ENCODE data around the gene CLMN.

The CLMN gene

DNA sequence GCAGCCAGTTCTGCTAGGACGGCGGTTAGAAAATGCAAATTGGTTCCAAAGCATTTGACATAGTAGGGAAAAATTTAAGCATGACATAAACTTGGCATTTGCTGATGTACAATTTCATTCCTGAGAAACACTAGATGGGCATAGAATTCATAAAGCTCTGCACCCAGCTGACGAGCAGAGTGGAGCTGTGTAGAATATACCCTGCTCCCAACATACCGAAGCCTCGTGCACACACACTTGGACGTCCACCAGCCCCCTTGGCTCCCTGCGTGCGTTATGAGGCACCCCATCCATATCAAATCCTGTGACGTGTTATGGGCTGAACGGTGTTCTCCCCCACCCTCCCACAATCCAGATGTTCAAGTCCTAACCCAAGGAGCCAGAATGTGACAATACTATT is 65.4 kb downstream of the CLMN start:
- in situ Hi-C loops (cut with HindIII; ENCODE audit: low pct_unique_long_range_greater_than_20kb, low sequenced_read_pairs), result no loop called here
- DNase-seq (ENCODE audit: low read depth in 1 of 2, low spot score in 1 of 2), result no peak
- no peak for TF ChIP-seq JUND (IDR thresholded peaks at IDR 0.05; ENCODE audit: low read depth)

DNA sequence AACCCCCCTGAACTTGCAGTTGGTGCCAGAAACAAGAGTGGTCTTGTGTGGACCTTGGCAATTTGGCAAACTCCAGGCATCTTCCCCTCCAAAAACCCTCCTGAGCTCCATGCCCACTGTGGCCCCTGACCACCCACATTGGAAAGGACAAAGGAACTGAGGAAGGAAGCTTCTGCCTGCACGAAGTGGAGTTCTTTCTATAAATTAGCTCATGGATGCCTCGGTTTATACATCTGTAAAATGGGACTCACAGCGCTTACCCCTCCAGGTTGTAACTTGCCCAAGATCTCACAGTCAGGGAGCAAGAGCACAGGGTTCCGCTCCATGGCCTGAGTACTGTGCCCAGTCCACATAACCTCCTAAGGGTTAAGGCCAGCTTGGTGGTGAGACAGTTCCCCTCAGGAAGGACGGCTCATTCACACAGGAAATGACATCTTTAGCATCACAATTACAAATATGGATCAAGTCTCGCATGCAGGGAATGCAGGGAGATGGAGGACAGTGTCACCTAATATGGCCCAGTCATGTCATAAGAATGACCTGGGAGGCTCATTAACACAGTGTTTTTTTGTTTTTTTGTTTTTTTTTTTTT is 66.6 kb downstream of the CLMN start:
- DNase-seq (ENCODE audit: low read depth in 1 of 2, low spot score in 1 of 2), result no peak
- in situ Hi-C loops (cut with HindIII; ENCODE audit: low pct_unique_long_range_greater_than_20kb, low sequenced_read_pairs), result no loop called here
- no peak for TF ChIP-seq JUND (IDR thresholded peaks at IDR 0.05; ENCODE audit: low read depth)

DNA sequence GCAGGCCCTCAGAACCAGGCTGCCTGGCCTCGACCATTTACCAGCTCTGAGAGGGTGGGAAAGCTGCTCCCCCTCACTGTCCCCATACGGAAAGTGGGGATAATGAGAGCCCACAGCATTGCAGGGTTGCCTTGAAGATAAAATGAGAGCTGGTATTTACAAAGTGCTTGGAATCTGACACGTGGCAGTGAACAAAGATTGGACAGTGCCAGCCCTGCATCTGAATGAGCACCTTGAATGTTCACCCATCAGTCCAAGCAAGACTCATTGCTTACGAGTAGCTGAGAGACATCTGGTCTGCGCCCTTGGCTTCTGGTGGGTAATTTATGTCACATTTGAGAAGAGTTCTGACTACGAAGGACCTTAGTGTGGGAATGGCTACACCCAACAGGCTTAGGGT is 67.5 kb downstream of the CLMN start:
- in situ Hi-C loops (cut with HindIII; ENCODE audit: low pct_unique_long_range_greater_than_20kb, low sequenced_read_pairs), result no loop called here
- no peak for TF ChIP-seq JUND (IDR thresholded peaks at IDR 0.05; ENCODE audit: low read depth)
- peak in 1 of 2 experiments; percentile 53 for DNase-seq (ENCODE audit: low read depth in 1 of 2, low spot score in 1 of 2)

DNA sequence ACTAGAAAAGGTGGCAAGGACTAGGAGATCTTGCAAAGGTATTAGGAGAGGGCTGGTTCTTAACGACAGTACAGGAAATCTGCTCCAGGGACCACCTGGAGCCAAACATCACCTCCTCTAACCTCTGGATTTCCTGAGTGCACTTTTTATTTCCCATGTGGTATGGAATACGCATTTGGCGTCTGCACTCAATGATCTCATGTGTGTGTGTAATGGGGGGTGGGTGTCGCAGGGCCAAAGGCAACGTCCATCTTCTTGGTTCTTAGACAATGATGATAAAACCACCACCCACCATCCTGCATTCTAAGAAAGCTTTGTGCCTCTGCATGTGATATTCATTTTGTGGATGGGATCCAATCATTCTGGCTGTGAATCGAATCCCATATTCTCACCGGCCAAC is 68.8 kb downstream of the CLMN start:
- no peak for TF ChIP-seq JUND (IDR thresholded peaks at IDR 0.05; ENCODE audit: low read depth)
- DNase-seq (ENCODE audit: low read depth in 1 of 2, low spot score in 1 of 2), result no peak
- in situ Hi-C loops (cut with HindIII; ENCODE audit: low pct_unique_long_range_greater_than_20kb, low sequenced_read_pairs), result no loop called here

DNA sequence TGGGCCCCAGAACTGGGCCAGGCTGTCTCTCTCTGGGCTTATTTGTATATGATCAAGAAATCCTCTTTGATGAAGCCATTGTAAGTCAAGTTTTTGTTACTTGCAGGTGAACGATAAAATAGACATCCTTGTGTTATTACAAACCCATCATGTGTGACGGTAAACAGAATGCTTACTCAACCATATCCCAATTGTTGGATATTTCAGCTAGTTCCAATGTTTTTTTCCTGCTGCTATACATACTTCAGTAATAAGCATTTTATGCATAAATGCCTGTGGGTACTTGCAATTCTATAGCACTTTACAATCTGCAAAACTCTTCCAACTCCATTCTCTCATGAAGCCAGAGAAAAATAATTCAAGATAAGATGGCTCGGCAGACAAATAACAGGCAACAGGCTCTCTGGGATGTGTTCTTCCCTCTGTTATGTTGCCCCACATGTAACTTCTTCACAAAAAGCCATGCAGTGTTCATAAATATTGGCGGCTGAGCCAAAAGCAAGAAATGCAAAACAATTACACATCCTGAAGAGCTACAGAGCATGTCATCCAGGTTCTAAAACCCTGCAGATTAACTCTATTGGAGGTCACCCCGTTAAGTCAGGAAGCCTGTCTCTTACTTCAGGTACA is 69.5 kb downstream of the CLMN start:
- in situ Hi-C loops (cut with HindIII; ENCODE audit: low pct_unique_long_range_greater_than_20kb, low sequenced_read_pairs), result no loop called here
- DNase-seq (ENCODE audit: low read depth in 1 of 2, low spot score in 1 of 2), result no peak
- TF ChIP-seq JUND (IDR thresholded peaks at IDR 0.05; ENCODE audit: low read depth), result no peak

DNA sequence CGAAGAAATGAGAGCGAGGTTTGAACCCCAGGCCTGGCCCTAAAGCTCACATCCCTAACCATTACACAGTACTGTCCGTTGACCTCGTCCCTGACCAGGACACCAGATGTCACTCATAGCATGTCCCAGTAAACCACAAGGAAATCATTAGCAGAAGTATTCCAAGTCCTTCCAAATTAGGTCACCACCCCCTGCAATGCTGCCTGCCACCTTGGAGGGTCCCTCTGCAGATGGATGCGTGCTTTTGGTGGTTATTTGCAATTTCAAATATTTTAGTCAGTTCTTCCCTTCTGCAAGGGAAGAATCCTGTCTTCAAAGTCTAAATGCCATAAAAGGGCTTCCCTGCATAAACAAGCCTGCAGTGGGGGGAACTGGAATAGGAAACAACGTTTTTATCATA is 71.3 kb downstream of the CLMN start:
- TF ChIP-seq JUND (IDR thresholded peaks at IDR 0.05; ENCODE audit: low read depth), result no peak
- in situ Hi-C loops (cut with HindIII; ENCODE audit: low pct_unique_long_range_greater_than_20kb, low sequenced_read_pairs), result no loop called here
- no peak for DNase-seq (ENCODE audit: low read depth in 1 of 2, low spot score in 1 of 2)

DNA sequence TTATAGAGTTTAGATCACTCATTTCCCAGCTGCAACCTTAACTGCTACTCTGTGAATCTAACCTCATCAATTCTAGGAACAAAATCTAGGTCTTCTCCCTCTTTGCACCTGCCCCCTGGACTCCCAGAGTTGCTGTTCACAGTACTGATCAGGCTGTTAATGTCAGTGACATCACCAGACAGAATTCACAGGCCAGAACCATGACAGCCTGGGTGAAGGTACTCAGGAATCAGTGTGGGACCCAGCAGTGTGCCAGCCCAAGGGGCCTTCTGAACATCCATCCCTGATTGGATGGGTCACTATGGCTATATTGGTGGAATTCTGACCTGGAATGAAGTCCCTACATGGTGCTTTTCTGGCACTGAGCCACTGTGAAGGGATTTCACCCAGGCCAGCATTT is 72.8 kb downstream of the CLMN start:
- in situ Hi-C loops (cut with HindIII; ENCODE audit: low pct_unique_long_range_greater_than_20kb, low sequenced_read_pairs), result no loop called here

DNA sequence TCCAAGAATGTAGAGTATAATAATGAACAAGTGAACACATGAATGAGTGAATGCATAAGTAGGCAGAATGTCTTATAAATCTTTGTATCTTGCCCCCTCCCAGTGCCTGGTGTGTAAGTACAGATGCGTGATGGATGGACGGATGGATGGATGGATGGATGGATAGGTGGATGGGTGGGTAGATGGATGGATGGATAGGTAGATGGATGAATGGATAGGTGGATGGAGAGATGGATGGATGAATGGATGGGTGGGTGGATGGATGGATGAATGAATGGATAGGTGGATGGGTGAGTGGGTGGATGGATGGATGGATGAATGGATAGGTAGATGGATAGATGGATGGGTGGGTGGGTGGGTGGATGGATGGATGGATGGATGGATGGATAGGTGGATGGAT is 74.4 kb downstream of the CLMN start:
- in situ Hi-C loops (cut with HindIII; ENCODE audit: low pct_unique_long_range_greater_than_20kb, low sequenced_read_pairs), result no loop called here
- DNase-seq (ENCODE audit: low read depth in 1 of 2, low spot score in 1 of 2), result no peak
- no peak for TF ChIP-seq JUND (IDR thresholded peaks at IDR 0.05; ENCODE audit: low read depth)

More for the DNA sequence above, 72.8 kb downstream of the CLMN start:
- no peak for DNase-seq (ENCODE audit: low read depth in 1 of 2, low spot score in 1 of 2)
- TF ChIP-seq JUND (IDR thresholded peaks at IDR 0.05; ENCODE audit: low read depth), result no peak

DNA sequence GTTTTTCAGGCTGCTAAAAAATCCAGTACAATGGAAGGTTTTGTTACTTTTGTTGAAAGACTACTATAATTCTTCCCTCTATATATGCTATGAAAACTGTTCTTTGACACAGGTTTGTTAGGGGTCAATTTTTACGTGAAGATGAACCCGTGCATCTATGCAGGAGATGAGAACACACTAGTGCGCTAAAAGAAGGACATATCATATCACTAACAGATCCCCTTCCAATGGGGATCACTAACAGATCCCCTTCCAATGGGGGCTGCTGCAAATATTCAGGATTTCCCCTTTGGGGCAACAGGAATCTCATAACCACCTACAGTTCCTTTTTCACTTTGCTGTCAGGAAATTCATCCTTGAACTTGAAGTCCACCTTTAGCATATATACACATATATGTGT is 75.1 kb downstream of the CLMN start:
- DNase-seq (ENCODE audit: low read depth in 1 of 2, low spot score in 1 of 2), result no peak
- TF ChIP-seq JUND (IDR thresholded peaks at IDR 0.05; ENCODE audit: low read depth), result no peak
- in situ Hi-C loops (cut with HindIII; ENCODE audit: low pct_unique_long_range_greater_than_20kb, low sequenced_read_pairs), result no loop called here

DNA sequence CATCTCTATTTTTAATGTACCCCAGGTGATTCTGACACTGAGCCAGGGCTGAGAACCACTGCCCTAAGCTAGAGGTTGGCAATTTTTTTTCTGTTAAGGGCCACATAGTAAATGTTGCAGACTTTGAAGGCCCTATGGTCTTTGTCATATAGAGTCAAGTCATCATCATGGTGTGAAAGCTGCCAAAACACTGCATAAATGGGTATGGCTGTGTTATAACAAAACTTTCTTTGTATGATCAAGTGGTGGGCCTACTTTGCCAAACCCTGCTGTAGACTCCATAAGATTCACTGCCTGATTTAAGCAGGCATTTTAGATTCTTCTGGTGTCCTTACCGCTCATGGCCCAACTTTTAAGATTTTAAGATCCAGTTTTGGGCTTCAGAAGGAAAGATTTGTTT is 76.8 kb downstream of the CLMN start:
- DNase-seq (ENCODE audit: low read depth in 1 of 2, low spot score in 1 of 2), result no peak
- in situ Hi-C loops (cut with HindIII; ENCODE audit: low pct_unique_long_range_greater_than_20kb, low sequenced_read_pairs), result no loop called here
- no peak for TF ChIP-seq JUND (IDR thresholded peaks at IDR 0.05; ENCODE audit: low read depth)

DNA sequence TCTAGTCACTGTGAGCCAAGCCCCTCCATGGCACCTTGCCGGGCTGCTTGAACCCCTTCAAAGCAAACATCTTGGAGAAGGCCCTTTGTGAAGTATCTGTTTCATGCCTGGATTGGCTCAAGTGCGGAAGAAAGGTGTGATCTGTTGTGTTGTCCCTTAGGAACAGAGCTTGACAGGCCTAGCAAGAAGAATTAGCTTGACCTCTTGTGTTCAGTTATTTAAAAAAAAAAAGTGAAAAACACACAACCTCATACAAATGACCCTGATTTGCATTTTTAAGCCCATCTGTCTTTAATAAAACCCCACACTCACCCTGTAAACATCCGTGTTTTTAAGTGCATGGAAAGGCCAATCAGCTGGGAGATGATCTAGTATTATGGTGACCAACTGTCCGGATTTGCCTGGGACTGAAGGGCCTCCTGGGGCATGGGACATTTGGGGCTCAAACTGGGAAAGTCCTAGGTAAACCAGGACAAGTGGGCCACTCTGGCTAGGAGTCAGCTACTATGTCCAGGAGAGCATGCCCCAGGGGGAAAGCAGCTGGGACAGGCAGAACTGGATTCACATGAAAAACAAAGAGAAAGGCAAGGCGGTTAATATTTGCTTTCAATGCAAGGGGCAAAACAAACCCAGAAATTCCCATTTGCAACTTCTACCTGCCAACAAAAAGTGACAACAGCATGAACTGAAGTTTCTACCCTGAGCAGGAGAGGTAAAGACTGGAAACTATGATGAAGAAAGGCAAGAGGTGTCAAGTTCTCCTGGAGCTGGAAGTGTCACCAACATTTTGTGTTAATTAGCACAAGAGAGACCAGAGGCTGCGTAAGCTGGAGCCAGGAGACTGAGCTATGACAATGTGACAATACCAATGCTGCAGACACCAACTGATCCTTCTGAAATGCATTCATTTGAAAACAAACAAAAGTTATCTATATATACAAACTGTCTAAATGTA is 78.6 kb downstream of the CLMN start:
- in situ Hi-C loops (cut with HindIII; ENCODE audit: low pct_unique_long_range_greater_than_20kb, low sequenced_read_pairs), result no loop called here
- peak; percentile 65 to 95 for DNase-seq (ENCODE audit: low read depth in 1 of 2, low spot score in 1 of 2)

DNA sequence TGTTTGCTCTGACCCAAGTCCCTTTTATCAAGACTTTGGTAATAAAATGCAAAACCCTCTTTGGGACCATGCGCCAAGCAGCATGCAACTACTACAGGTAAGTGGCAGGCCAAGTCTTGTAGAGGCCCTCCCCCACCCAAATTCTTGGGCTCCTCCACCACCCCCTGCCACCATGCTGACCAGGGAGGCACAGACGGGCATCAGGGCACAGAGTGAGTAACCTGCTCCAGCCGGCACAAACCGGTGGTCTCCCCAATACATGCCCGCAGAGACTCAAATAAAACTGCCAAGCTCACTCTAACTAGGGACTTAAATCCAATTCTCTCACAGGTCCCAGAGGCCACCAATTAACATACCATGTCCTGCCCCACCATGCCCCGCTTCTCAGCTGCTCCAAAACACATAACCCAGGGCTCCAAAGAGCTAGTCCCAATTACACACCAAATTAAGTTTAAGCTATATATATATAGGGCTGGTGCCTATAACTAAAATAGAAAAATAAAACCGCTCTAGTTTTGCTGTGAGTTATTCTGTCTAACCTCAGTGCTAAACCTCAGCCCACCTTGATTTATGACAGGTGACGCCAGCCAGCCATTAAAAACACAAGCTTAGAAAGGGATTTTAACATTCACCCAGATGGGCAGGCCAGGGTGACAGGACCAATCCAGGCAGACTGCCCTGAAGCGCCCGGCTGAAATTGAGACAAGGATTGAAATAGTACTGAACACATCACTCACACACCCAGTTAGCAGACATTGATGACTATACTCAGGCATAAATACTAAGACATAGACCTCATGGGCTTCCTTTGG is 81.0 kb downstream of the CLMN start:
- no peak for DNase-seq (ENCODE audit: low read depth in 1 of 2, low spot score in 1 of 2)
- in situ Hi-C loops (cut with HindIII; ENCODE audit: low pct_unique_long_range_greater_than_20kb, low sequenced_read_pairs), result no loop called here
- no peak for TF ChIP-seq JUND (IDR thresholded peaks at IDR 0.05; ENCODE audit: low read depth)

More for the DNA sequence above, 78.6 kb downstream of the CLMN start:
- TF ChIP-seq JUND (IDR thresholded peaks at IDR 0.05; ENCODE audit: low read depth), result peak; percentile 40; the same call in 1 of the 2 replicates

All from T47D (cell line).